Adipocyte (in vitro differentiated cells): ENCODE results near the gene CHAD.

Experiments used
- DNase-seq: peaks from one replicate; pipeline ENCODE4 v3.0.0-alpha.2; 2015; ENCODE audit warnings: low read depth
- H3K27me3 ChIP-seq: replicated peaks from 2 replicates; pipeline ENCODE4 v1.7.0; 2013; ENCODE audit warnings: mild to moderate bottlenecking, low read length, moderate library complexity; ENCODE audit not compliant: control insufficient read depth, insufficient read depth
- H3K36me3 ChIP-seq: 2 replicates; pipeline ENCODE4 v1.7.0; 2013; ENCODE audit warnings: low read length, mild to moderate bottlenecking, moderate library complexity; ENCODE audit not compliant: control insufficient read depth, insufficient read depth, severe bottlenecking
- H3K4me1 ChIP-seq: 2 replicates; pipeline ENCODE4 v1.7.0; 2013; ENCODE audit warnings: mild to moderate bottlenecking, low read length, moderate library complexity; ENCODE audit not compliant: control insufficient read depth, insufficient read depth
- H3K4me3 ChIP-seq: 2 replicates; pipeline ENCODE4 v1.7.0; 2013; ENCODE audit warnings: mild to moderate bottlenecking, low read length, moderate library complexity
- H3K9ac ChIP-seq: 2 replicates; pipeline ENCODE4 v1.7.0; 2013; ENCODE audit warnings: mild to moderate bottlenecking, low read length, moderate library complexity
- H3K9me3 ChIP-seq: 2 replicates; pipeline ENCODE4 v1.7.0; 2013; ENCODE audit warnings: mild to moderate bottlenecking, low read length, moderate library complexity; ENCODE audit not compliant: control insufficient read depth

Gene CHAD

GRCh38 chr17:50451943-50452629 lies 16.6 kb downstream of the CHAD start:
- DNase-seq = no peak
- Histone ChIP-seq H3K9ac (no peak overlapping the region), H3K4me1 (peaks cover 18% of the 10 kb centered on the region), H3K27me3 (no peaks in the 10 kb centered on the region), H3K9me3 (no peaks in the 10 kb centered on the region), H3K4me3 (no peak overlapping the region), H3K36me3 (peaks cover 53% of the 10 kb centered on the region)

- DNase-seq = no peak
- Histone ChIP-seq H3K4me3 (no peak overlapping the region), H3K27me3 (no peaks in the 10 kb centered on the region), H3K36me3 (peaks cover 27% of the 10 kb centered on the region), H3K4me1 (peaks cover 32% of the 10 kb centered on the region), H3K9me3 (no peaks in the 10 kb centered on the region), H3K9ac (no peak overlapping the region)
These were observed 20.0 kb downstream of the CHAD start for GRCh38 chr17:50448643-50449042.

GRCh38 chr17:50447870-50448595 lies 20.6 kb downstream of the CHAD start:
- Histone ChIP-seq H3K4me3 (no peak overlapping the region), H3K4me1 (peaks cover 39% of the 10 kb centered on the region), H3K27me3 (no peaks in the 10 kb centered on the region), H3K36me3 (peaks cover 22% of the 10 kb centered on the region), H3K9me3 (no peaks in the 10 kb centered on the region), H3K9ac (no peak overlapping the region)
- no peak for DNase-seq

GRCh38 chr17:50445730-50446325 lies 22.9 kb downstream of the CHAD start:
- Histone ChIP-seq H3K36me3 (peaks cover 29% of the 10 kb centered on the region), H3K27me3 (no peaks in the 10 kb centered on the region)

GRCh38 chr17:50444841-50445715 lies 23.6 kb downstream of the CHAD start:
- peaks cover 30% of the 10 kb centered on the region for H3K36me3 ChIP-seq
- peaks cover 41% of the 10 kb centered on the region for H3K4me1 ChIP-seq
- H3K4me3 ChIP-seq = no peak overlapping the region
- no peak for DNase-seq
- no peak overlapping the region for H3K9ac ChIP-seq
- H3K27me3 ChIP-seq = no peaks in the 10 kb centered on the region
- H3K9me3 ChIP-seq = no peaks in the 10 kb centered on the region

More at GRCh38 chr17:50445730-50446325, 22.9 kb downstream of the CHAD start:
- H3K4me3 ChIP-seq = no peak overlapping the region
- H3K9me3 ChIP-seq = no peaks in the 10 kb centered on the region
- DNase-seq = peak; percentile 62
- H3K9ac ChIP-seq = no peak overlapping the region
- H3K4me1 ChIP-seq = peaks cover 34% of the 10 kb centered on the region

GRCh38 chr17:50443505-50443974 lies 25.1 kb downstream of the CHAD start:
- H3K36me3 ChIP-seq = peaks cover 34% of the 10 kb centered on the region
- H3K9ac ChIP-seq = peak overlapping the region; percentile 51
- DNase-seq = peak; percentile 67
- H3K9me3 ChIP-seq = no peaks in the 10 kb centered on the region
- H3K4me3 ChIP-seq = peak overlapping the region; percentile 38
- no peaks in the 10 kb centered on the region for H3K27me3 ChIP-seq
- peaks cover 44% of the 10 kb centered on the region for H3K4me1 ChIP-seq

GRCh38 chr17:50440838-50441829 lies 27.5 kb downstream of the CHAD start:
- Histone ChIP-seq H3K36me3 (peaks cover 42% of the 10 kb centered on the region), H3K9me3 (no peaks in the 10 kb centered on the region), H3K4me3 (no peak overlapping the region), H3K4me1 (peaks cover 37% of the 10 kb centered on the region), H3K9ac (no peak overlapping the region), H3K27me3 (no peaks in the 10 kb centered on the region)
- DNase-seq = no peak

- peaks cover 46% of the 10 kb centered on the region for H3K36me3 ChIP-seq
- peaks cover 29% of the 10 kb centered on the region for H3K4me1 ChIP-seq
- H3K27me3 ChIP-seq = no peaks in the 10 kb centered on the region
- H3K9me3 ChIP-seq = no peaks in the 10 kb centered on the region
- H3K4me3 ChIP-seq = no peak overlapping the region
- H3K9ac ChIP-seq = no peak overlapping the region
- no peak for DNase-seq
These were observed 28.4 kb downstream of the CHAD start for GRCh38 chr17:50440172-50440837.

GRCh38 chr17:50439008-50439407 lies 29.7 kb downstream of the CHAD start:
- Histone ChIP-seq H3K4me3 (no peak overlapping the region), H3K27me3 (no peaks in the 10 kb centered on the region), H3K9me3 (no peaks in the 10 kb centered on the region), H3K36me3 (peaks cover 44% of the 10 kb centered on the region), H3K9ac (no peak overlapping the region), H3K4me1 (peaks cover 27% of the 10 kb centered on the region)
- no peak for DNase-seq

GRCh38 chr17:50437409-50437808 lies 31.3 kb downstream of the CHAD start:
- Histone ChIP-seq H3K9ac (no peak overlapping the region), H3K4me3 (no peak overlapping the region), H3K4me1 (peaks cover 11% of the 10 kb centered on the region), H3K9me3 (no peaks in the 10 kb centered on the region), H3K36me3 (peaks cover 51% of the 10 kb centered on the region), H3K27me3 (no peaks in the 10 kb centered on the region)
- no peak for DNase-seq
